OCI-LY7 (cell line): Measurements from ENCODE around the gene STRA8. TPM values are rescaled to one million over a fixed set of nuclear protein-coding genes. Genes with fewer than 3 reads are reported as not detected.

Experiments used
- BruUV-seq: library from RNA; stranded (reverse); fragments of 400-500 nt; replicated peaks from 2 replicates; lab custom pipeline; 2021; lab: Mats Ljungman, UMichigan
- CTCF ChIA-PET: fragments of 300-600 bp; sonication (Branson Sonifier 250); formaldehyde crosslinking; loops from one replicate; lab custom pipeline; 2022; ENCODE audit warnings: antibody characterized with exemption; ENCODE audit not compliant: unreplicated experiment; lab: Charles Lee
- POLR2A ChIA-PET: fragments of 300-600 bp; sonication (Branson Sonifier 250); formaldehyde crosslinking; loops from one replicate; lab custom pipeline; 2022; ENCODE audit warnings: antibody characterized with exemption; lab: Charles Lee
- DNase-seq: peaks from one replicate; pipeline ENCODE4 v3.0.0-alpha.2; 2015; ENCODE audit warnings: low spot score
- H2AFZ ChIP-seq: fragments of 200-600 bp; sonication (generic), shearing (Covaris generic); 2 replicates; pipeline ENCODE4 v1.6.1; 2014; ENCODE audit warnings: mild to moderate bottlenecking, antibody characterized with exemption, low read length, moderate library complexity
- H3K27ac ChIP-seq: fragments of 200-600 bp; sonication (generic); 2 replicates; pipeline ENCODE4 v1.5.1; 2014; ENCODE audit warnings: mixed run types, low read depth, mild to moderate bottlenecking, moderate library complexity, low read length, inconsistent platforms; ENCODE audit not compliant: poor library complexity, severe bottlenecking
- H3K36me3 ChIP-seq: fragments of 200-600 bp; sonication (generic); 2 replicates; pipeline ENCODE4 v1.6.1; 2014; ENCODE audit warnings: mild to moderate bottlenecking, antibody characterized with exemption, low read length, moderate library complexity, mixed read lengths; ENCODE audit not compliant: insufficient read depth
- H3K4me1 ChIP-seq: fragments of 200-600 bp; sonication (generic); 2 replicates; pipeline ENCODE4 v1.5.1; 2014; ENCODE audit warnings: mild to moderate bottlenecking, low read length; ENCODE audit not compliant: insufficient read depth, poor library complexity, severe bottlenecking
- H3K4me2 ChIP-seq: fragments of 200-600 bp; sonication (generic); 2 replicates; pipeline ENCODE4 v1.6.1; 2014; ENCODE audit warnings: mild to moderate bottlenecking, low read length
- H3K4me3 ChIP-seq: fragments of 200-600 bp; sonication (generic); 2 replicates; pipeline ENCODE4 v1.5.1; 2014; ENCODE audit warnings: mild to moderate bottlenecking, low read depth, low read length; ENCODE audit not compliant: poor library complexity, severe bottlenecking
- H3K79me2 ChIP-seq: fragments of 200-600 bp; sonication (generic); 2 replicates; pipeline ENCODE4 v1.6.1; 2016; ENCODE audit warnings: low read depth, mild to moderate bottlenecking, low read length, moderate library complexity, mixed read lengths; ENCODE audit not compliant: insufficient read depth
- H3K9me2 ChIP-seq: fragments of 200-600 bp; sonication (generic); 2 replicates; pipeline ENCODE4 v1.6.1; 2016; ENCODE audit warnings: mild to moderate bottlenecking, low read length, mixed read lengths; ENCODE audit not compliant: insufficient read depth
- H3K9me3 ChIP-seq: fragments of 200-600 bp; sonication (generic); 2 replicates; pipeline ENCODE4 v1.6.1; 2014; ENCODE audit warnings: mild to moderate bottlenecking, mixed run types, low read length, mixed read lengths
- H4K20me1 ChIP-seq: fragments of 200-600 bp; sonication (generic); 2 replicates; pipeline ENCODE4 v1.6.1; 2014; ENCODE audit warnings: mild to moderate bottlenecking, antibody characterized with exemption, low read length, moderate library complexity, mixed read lengths; ENCODE audit not compliant: insufficient read depth
- EZH2phosphoT487 ChIP-seq: fragments of 200-600 bp; sonication (generic); IDR thresholded peaks from 2 replicates; pipeline ENCODE4 v1.6.1; 2018; ENCODE audit warnings: low read depth, borderline replicate concordance, mild to moderate bottlenecking, mixed run types, antibody characterized with exemption, low read length, moderate library complexity, mixed read lengths
- intact Hi-C: fragments of 100-400 bp; cut with micrococcal nuclease; formaldehyde crosslinking; loops from one replicate; pipeline ENCODE4 v1.10.0; 2022; ENCODE audit not compliant: unreplicated experiment
- total RNA-seq, 2 experiments: library from RNA; depleted of rRNA in 1 of 2; stranded (reverse); fragments of >200 nt in 1 of 2; shearing (Covaris generic) in 1 of 2; gene quantifications; 2 replicates each; pipeline ENCODE4 v1.2.3, GENCODE V29; 2014 to 2022
- TF ChIP-seq, protein P1 (sequence below): fragments of 200-600 bp; sonication (generic); conservative IDR thresholded peaks from 2 replicates; pipeline ENCODE4 v1.5.1; 2014; ENCODE audit warnings: mild to moderate bottlenecking, antibody characterized with exemption, low read length, moderate library complexity, mixed read lengths

Gene STRA8
- total RNA-seq, 2 experiments from 2014 or later, result not detected

DNA sequence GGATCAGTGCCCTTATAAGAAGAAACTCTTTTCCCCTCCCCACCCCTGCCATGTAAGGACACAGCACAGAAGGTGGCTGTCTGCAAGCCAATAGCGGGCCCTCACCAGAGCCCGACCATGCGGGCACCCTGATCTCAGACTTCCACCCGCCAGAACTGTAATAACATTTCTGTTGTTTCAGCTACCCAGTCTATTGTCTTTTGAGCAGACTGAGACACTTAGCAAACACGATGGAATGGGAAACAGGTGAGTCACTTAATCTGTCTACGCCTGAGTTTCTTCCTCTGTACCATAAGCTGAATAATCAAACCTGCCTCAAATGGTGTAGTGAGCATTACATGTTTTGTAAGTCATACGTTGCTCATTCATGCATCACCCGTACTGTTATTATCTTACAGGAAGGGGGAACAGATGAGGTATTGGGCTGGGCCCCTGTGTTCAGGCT lies 58.2 kb downstream of the STRA8 start:
- H3K9me2 ChIP-seq, result no peaks in the 10 kb centered on the region
- H3K4me3 ChIP-seq, result no peak overlapping the region
- intact Hi-C loops, result no loop called here
- H3K9me3 ChIP-seq, result no peaks in the 10 kb centered on the region
- DNase-seq, result no peak
- H2AFZ ChIP-seq, result no peak overlapping the region
- H3K36me3 ChIP-seq, result no peaks in the 10 kb centered on the region
- H3K4me1 ChIP-seq, result no peaks in the 10 kb centered on the region
- H3K79me2 ChIP-seq, result no peaks in the 10 kb centered on the region
- H4K20me1 ChIP-seq, result no peaks in the 10 kb centered on the region
- CTCF ChIA-PET, result no interaction called here
- H3K27ac ChIP-seq, result no peak overlapping the region
- TF ChIP-seq EZH2phosphoT487, result no peak
- TF ChIP-seq, protein P1, sequence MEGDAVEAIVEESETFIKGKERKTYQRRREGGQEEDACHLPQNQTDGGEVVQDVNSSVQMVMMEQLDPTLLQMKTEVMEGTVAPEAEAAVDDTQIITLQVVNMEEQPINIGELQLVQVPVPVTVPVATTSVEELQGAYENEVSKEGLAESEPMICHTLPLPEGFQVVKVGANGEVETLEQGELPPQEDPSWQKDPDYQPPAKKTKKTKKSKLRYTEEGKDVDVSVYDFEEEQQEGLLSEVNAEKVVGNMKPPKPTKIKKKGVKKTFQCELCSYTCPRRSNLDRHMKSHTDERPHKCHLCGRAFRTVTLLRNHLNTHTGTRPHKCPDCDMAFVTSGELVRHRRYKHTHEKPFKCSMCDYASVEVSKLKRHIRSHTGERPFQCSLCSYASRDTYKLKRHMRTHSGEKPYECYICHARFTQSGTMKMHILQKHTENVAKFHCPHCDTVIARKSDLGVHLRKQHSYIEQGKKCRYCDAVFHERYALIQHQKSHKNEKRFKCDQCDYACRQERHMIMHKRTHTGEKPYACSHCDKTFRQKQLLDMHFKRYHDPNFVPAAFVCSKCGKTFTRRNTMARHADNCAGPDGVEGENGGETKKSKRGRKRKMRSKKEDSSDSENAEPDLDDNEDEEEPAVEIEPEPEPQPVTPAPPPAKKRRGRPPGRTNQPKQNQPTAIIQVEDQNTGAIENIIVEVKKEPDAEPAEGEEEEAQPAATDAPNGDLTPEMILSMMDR, result no peak
- POLR2A ChIA-PET, result interaction anchor here (0.5 to 0.6 kb wide), 2 partner anchors 259 to 1588 kb away, joined by 3 read pairs; no protein-coding TSS in a partner anchor
- no peak overlapping the region for H3K4me2 ChIP-seq
- BruUV-seq, result no TSS peak

DNA sequence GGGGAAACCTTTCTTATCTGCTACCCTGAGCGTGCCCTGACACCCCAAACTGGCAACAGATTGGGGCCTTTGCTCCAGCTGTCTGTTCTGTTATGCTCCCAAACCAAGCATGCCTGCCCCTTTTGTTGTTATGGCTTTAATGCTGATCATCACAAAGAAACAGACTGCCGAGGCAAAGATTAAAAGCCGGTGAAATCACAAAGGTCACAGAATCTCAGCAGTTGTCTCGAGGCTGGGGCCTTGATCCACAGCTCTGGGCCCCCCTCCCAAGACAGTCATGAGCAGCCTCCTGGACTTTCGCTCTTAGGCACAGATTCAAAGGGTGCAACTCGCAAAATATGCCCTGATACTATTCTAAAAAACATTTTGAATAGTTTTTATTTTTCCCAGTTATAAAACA lies 65.6 kb downstream of the STRA8 start:
- no peaks in the 10 kb centered on the region for H3K9me2 ChIP-seq

More for the DNA sequence above, 65.6 kb downstream of the STRA8 start:
- Histone ChIP-seq H3K4me1 (no peaks in the 10 kb centered on the region), H4K20me1 (no peaks in the 10 kb centered on the region), H3K4me2 (no peak overlapping the region), H2AFZ (no peak overlapping the region), H3K36me3 (no peaks in the 10 kb centered on the region), H3K4me3 (no peak overlapping the region), H3K27ac (no peak overlapping the region), H3K9me3 (no peaks in the 10 kb centered on the region), H3K79me2 (no peaks in the 10 kb centered on the region)
- no peak for TF ChIP-seq EZH2phosphoT487
- TF ChIP-seq, protein P1, result no peak
- no peak for DNase-seq
- no TSS peak for BruUV-seq
- ChIA-PET POLR2A (no interaction called here), CTCF (no interaction called here)
- intact Hi-C loops, result no loop called here
